ENCODE data around the gene PERM1. TPM values are rescaled to one million over a fixed set of nuclear protein-coding genes. Genes with fewer than 3 reads are reported as not detected.
A peak's percentile ranks its signal among the peaks of the same experiment; 100 is the strongest.
"Not testable (repeated sequence)": the region's sequence is repeated elsewhere in the genome, so short reads cannot be mapped to it uniquely, and the experiment has no call there.

The PERM1 gene
- total RNA-seq, 1 experiment from 2014 or later: 0.39 TPM

DNA sequence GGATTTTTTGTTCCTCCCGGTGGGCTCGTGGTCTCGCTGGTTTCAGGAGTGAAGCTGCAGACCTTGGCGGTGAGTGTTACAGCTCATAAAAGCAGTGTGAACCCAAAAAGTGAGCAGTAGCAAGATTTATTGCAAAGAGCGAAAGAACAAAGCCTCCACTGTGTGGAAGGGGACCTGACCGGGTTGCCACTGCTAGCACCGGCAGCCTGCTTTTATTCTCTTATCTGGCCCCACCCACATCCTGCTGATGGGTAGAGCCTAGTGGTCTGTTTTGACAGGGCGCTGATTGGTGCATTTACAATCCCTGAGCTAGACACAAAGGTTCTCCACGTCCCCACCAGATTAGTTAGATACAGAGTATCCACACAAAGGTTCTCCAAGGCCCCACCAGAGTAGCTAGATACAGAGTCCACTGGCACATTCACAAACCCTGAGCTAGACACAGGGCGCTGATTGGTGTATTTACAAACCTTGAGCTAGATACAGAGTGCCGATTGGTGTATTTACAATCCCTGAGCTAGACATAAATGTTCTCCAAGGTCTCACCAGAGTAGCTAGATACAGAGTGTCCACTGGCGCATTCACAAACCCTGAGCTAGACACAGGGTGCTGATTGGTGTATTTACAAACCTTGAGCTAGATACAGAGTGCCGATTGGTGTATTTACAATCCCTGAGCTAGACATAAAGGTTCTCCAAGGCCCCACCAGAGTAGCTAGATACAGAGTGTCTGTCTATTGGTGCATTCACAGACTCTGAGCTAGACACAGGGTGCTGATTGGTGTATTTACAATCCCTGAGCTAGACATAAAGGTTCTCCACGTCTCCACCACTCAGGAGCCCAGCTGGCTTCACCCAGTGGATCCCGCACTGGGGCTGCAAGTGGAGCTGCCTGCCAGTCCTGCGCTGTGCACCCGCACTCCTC, 35.8 kb upstream of the PERM1 start:
- intact Hi-C loops (cut with micrococcal nuclease): loop anchor here (5.0 kb wide), 1 partner anchor 45 kb away; no protein-coding TSS in a partner anchor
- H2AFZ ChIP-seq (ENCODE audit: low read depth, low read length, poor library complexity, severe bottlenecking); H3K27me3 ChIP-seq (ENCODE audit: insufficient read depth, low read length); H3K9ac ChIP-seq (ENCODE audit: low read length); H3K4me3 ChIP-seq (replicated peaks in 1 of 2; ENCODE audit: low read depth in 1 of 2, low read length in 2 of 2); H3K9me3 ChIP-seq (ENCODE audit: control insufficient read depth in 1 of 2, insufficient read depth in 1 of 2, low read depth in 1 of 2, low read length in 2 of 2); H3K36me3 ChIP-seq (ENCODE audit: control insufficient read depth in 1 of 2, insufficient read depth in 2 of 2, low read length in 2 of 2); H3K4me2 ChIP-seq (ENCODE audit: low read length); BruUV-seq (replicated peaks); ATAC-seq; RAD21 ChIA-PET (ENCODE audit: low non-redundant PET in 1 of 2, low total read pairs in 2 of 2, uncharacterized antibody in 2 of 2, unreplicated experiment in 2 of 2); H4K20me1 ChIP-seq (ENCODE audit: insufficient read depth); H3K9me2 ChIP-seq (ENCODE audit: insufficient read depth): not testable (repeated sequence)
- H3K79me2 ChIP-seq (ENCODE audit: insufficient read depth, low read length): peaks cover 29% of the 10 kb centered on the region
- peak; percentile 46 for DNase-seq (ENCODE audit: low read depth, low spot score)
- POLR2A ChIA-PET: interaction anchor here (0.7 to 1.7 kb wide), 6 partner anchors 11 to 90 kb away, joined by 3 to 4 read pairs (median 4); no protein-coding TSS in a partner anchor
- peak overlapping the region; percentile 55 for H3K27ac ChIP-seq (ENCODE audit: low read depth, low read length)
- H3K4me1 ChIP-seq (ENCODE audit: control insufficient read depth in 1 of 2, insufficient read depth in 2 of 2, low read length in 2 of 2): peaks cover 30 to 65% of the 10 kb centered on the region in 2 experiments
- CTCF ChIA-PET: interaction anchor here (1.7 to 3.9 kb wide), 2 partner anchors 11 to 16 kb away, joined by 4 to 17 read pairs; no protein-coding TSS in a partner anchor

DNA sequence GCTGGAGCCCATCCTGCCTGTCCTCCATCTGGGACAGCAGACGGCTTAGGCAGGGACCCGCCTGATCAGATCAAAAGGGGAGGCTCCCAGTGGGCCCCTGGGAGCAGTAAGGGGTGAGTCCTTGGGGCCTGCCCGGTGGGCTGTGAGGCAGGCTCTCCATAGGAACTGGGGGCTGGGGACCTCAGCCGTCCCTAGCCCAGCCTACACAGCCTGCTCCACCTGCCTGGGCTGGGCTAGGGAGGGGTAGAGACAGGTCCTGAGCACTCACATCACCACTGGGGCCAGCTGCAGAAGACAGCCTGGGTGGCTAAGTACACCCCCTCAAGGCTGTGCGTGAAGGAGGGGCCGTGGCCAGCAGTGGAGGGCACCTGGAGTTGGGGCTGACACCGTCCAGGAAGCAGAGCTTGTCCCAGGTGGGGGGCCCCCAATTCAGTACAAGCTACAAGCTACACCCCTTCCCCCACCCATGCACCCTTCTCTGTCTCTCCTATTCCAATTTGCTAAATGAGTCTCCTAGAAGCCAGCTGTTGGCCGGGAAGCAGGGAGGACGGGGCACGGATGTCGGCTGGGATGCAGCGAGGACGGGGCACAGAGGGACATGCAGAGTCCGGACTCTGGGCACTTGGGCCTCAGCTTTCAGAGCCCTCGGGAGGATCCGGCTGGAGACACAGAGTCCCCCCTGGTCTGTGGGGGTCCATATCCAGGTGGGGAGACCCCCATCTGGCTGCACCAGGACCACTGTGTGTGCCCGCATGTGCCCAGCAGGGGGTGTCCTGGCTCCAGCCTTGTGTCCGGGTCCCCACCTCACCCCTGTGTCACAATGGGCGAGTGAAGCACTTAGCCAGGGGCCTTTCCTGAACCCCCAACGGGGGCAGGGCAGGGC, 33.1 kb upstream of the PERM1 start:
- DNase-seq (ENCODE audit: low read depth, low spot score) (no peak), ATAC-seq (no peak)
- BruUV-seq (replicated peaks): no TSS peak
- Histone ChIP-seq H3K9ac (ENCODE audit: low read length) (peak overlapping the region; percentile 87), H2AFZ (ENCODE audit: low read depth, low read length, poor library complexity, severe bottlenecking) (no peak overlapping the region), H3K4me1 (ENCODE audit: control insufficient read depth in 1 of 2, insufficient read depth in 2 of 2, low read length in 2 of 2) (peaks cover 28 to 50% of the 10 kb centered on the region in 2 experiments), H3K27me3 (ENCODE audit: insufficient read depth, low read length) (no peaks in the 10 kb centered on the region), H4K20me1 (ENCODE audit: insufficient read depth) (no peaks in the 10 kb centered on the region), H3K36me3 (ENCODE audit: control insufficient read depth in 1 of 2, insufficient read depth in 2 of 2, low read length in 2 of 2) (no peaks in the 10 kb centered on the region), H3K9me3 (ENCODE audit: control insufficient read depth in 1 of 2, insufficient read depth in 1 of 2, low read depth in 1 of 2, low read length in 2 of 2) (no peaks in the 10 kb centered on the region), H3K27ac (ENCODE audit: low read depth, low read length) (peak overlapping the region; percentile 73), H3K9me2 (ENCODE audit: insufficient read depth) (no peaks in the 10 kb centered on the region), H3K4me2 (ENCODE audit: low read length) (peak overlapping the region; percentile 100), H3K79me2 (ENCODE audit: insufficient read depth, low read length) (peaks cover 8% of the 10 kb centered on the region), H3K4me3 (replicated peaks in 1 of 2; ENCODE audit: low read depth in 1 of 2, low read length in 2 of 2) (peak overlapping the region; percentile 80 to 90)
- intact Hi-C loops (cut with micrococcal nuclease): loop anchor here (5.0 kb wide), 1 partner anchor 47 kb away; no protein-coding TSS in a partner anchor
- ChIA-PET CTCF (interaction anchor here (0.7 to 3.6 kb wide), 6 partner anchors 9 to 49 kb away, joined by 3 to 26 read pairs (median 4); no protein-coding TSS in a partner anchor), POLR2A (interaction anchor here (1.1 to 1.9 kb wide), 5 partner anchors 13 to 147 kb away, joined by 4 to 12 read pairs (median 5); no protein-coding TSS in a partner anchor), RAD21 (ENCODE audit: low non-redundant PET in 1 of 2, low total read pairs in 2 of 2, uncharacterized antibody in 2 of 2, unreplicated experiment in 2 of 2) (no interaction called here)
- peak in 2 of 3 experiments; percentile 58 to 68; a peak in 4 of 6 replicates for TF ChIP-seq CTCF (IDR thresholded peaks at IDR 0.05 in 2 of 3, conservative IDR thresholded peaks at IDR 0.05 in 1 of 3; ENCODE audit: borderline replicate concordance in 1 of 3, insufficient read depth in 1 of 3, low read depth in 2 of 3, low read length in 2 of 3)
- no peak for TF ChIP-seq RAD21 (IDR thresholded peaks at IDR 0.05; ENCODE audit: low read depth)
- TF ChIP-seq POLR2AphosphoS5 (IDR thresholded peaks at IDR 0.05; ENCODE audit: low read depth, low read length): peak; percentile 42; the same call in 1 of the 2 replicates

Measured in HCT116 (cell line).